Uterus (tissue), 4 donors: Measurements from ENCODE around the gene PCDHGA10. TPM values are rescaled to one million over a fixed set of nuclear protein-coding genes. Genes with fewer than 3 reads are reported as not detected.

Experiments
- DNase-seq, 2 donors: peaks; one replicate each; pipeline ENCODE4 v3.0.0-alpha.2; 2019 to 2020
- H3K27ac ChIP-seq, 2 donors: fragments of 200-600 bp; sonication (generic); 1 replicate in 1 of 2; 2 replicates in 1 of 2; pipeline ENCODE4 v1.5.1; 2016 to 2018
- H3K27me3 ChIP-seq, 2 donors: fragments of 200-600 bp; sonication (generic); one replicate each; pipeline ENCODE4 v1.5.1; 2018 to 2019; ENCODE audit warnings: control low read depth in 1 of 2
- H3K36me3 ChIP-seq, 2 donors: fragments of 200-600 bp; sonication (generic); one replicate each; pipeline ENCODE4 v1.5.1; 2019; ENCODE audit warnings: control low read depth in 1 of 2
- H3K4me1 ChIP-seq, 2 donors: fragments of 200-600 bp; sonication (generic); one replicate each; pipeline ENCODE4 v1.5.1; 2018 to 2019; ENCODE audit warnings: control low read depth in 1 of 2
- H3K4me3 ChIP-seq, 2 donors: fragments of 200-600 bp; sonication (generic); 1 replicate in 1 of 2; 2 replicates in 1 of 2; pipeline ENCODE4 v1.5.1; 2018 to 2019; ENCODE audit warnings: mild to moderate bottlenecking in 1 of 2
- H3K9me3 ChIP-seq, 2 donors: fragments of 200-600 bp; sonication (generic); one replicate each; pipeline ENCODE4 v1.5.1; 2019; ENCODE audit warnings: control low read depth in 1 of 2
- POLR2A ChIP-seq, 2 donors: fragments of 450-650 bp; IDR thresholded peaks; one replicate each; pipeline ENCODE4 v1.6.1; 2016; ENCODE audit warnings: antibody characterized with exemption in 2 of 2, mild to moderate bottlenecking in 1 of 2, moderate library complexity in 1 of 2
- intact Hi-C: fragments of 100-400 bp; cut with DNase I; formaldehyde crosslinking; loops from one replicate; pipeline ENCODE4 v1.15.1; 2023; ENCODE audit warnings: low total_unique reads
- total RNA-seq, 4 donors: library from RNA; depleted of rRNA in 3 of 4; stranded (reverse); fragments of >200 nt in 3 of 4; gene quantifications; one replicate each; pipeline versions ENCODE4 v1.1.0 to v1.2.4, GENCODE V29; 2014 to 2023
- TF ChIP-seq, protein P1 (sequence below), 4 experiments: fragments of 200-600 bp in 2 of 4; fragments of 450-650 bp in 2 of 4; sonication (generic) in 2 of 4; IDR thresholded peaks; one replicate each; pipeline ENCODE4 v1.5.1; 2016 to 2019; ENCODE audit warnings: antibody characterized with exemption in 4 of 4, mild to moderate bottlenecking in 2 of 4, moderate library complexity in 1 of 4
- donor health status: DM: yes; HTN: yes; CAD: no.

The PCDHGA10 gene
- total RNA-seq, 4 donors from 2014 or later, result 2.4 to 11.2 (median 6.6) TPM

- no peak for DNase-seq
- TF ChIP-seq, protein P1, sequence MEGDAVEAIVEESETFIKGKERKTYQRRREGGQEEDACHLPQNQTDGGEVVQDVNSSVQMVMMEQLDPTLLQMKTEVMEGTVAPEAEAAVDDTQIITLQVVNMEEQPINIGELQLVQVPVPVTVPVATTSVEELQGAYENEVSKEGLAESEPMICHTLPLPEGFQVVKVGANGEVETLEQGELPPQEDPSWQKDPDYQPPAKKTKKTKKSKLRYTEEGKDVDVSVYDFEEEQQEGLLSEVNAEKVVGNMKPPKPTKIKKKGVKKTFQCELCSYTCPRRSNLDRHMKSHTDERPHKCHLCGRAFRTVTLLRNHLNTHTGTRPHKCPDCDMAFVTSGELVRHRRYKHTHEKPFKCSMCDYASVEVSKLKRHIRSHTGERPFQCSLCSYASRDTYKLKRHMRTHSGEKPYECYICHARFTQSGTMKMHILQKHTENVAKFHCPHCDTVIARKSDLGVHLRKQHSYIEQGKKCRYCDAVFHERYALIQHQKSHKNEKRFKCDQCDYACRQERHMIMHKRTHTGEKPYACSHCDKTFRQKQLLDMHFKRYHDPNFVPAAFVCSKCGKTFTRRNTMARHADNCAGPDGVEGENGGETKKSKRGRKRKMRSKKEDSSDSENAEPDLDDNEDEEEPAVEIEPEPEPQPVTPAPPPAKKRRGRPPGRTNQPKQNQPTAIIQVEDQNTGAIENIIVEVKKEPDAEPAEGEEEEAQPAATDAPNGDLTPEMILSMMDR (IDR thresholded peaks at IDR 0.05), result no peak
- TF ChIP-seq POLR2A (IDR thresholded peaks at IDR 0.05), result no peak
- peaks cover 0 to 6% of the 10 kb centered on the region in 2 donors for H3K9me3 ChIP-seq
- H3K4me3 ChIP-seq, result no peak overlapping the region
- H3K36me3 ChIP-seq, result no peaks in the 10 kb centered on the region
- no peaks in the 10 kb centered on the region for H3K4me1 ChIP-seq
- H3K27me3 ChIP-seq, result no peaks in the 10 kb centered on the region
- H3K27ac ChIP-seq, result no peak overlapping the region
- intact Hi-C loops, result no loop called here
Measured at GRCh38 chr5:141465351-141465750, 52.6 kb downstream of the PCDHGA10 start.

Other genes starting within 250 kb of the PCDHGA10 start
- gene PCDHB7, start 240.3 kb upstream of the PCDHGA10 start, total RNA-seq, result 1 to 10 TPM in 3 of 4 donors, under 1 TPM in 1; 0.51 to 8.0 (median 5.7) TPM
- gene PCDHB8, start 235.2 kb upstream of the PCDHGA10 start, total RNA-seq, result 1 to 10 TPM in 2 of 4 donors, under 1 TPM in 2; under 0.01 to 5.4 (median 2.1) TPM
- 10 to 100 TPM in 1 of 4 donors, 1 to 10 TPM in 3; 3.8 to 10.2 (median 5.0) TPM for gene PCDHB16, start 230.6 kb upstream of the PCDHGA10 start, total RNA-seq
- gene PCDHB9, start 225.8 kb upstream of the PCDHGA10 start, total RNA-seq, result 1 to 10 TPM; 1.8 to 5.5 (median 4.8) TPM
- 1 to 10 TPM; 2.6 to 8.3 (median 4.7) TPM for gene PCDHB10, start 220.6 kb upstream of the PCDHGA10 start, total RNA-seq
- gene PCDHB11, start 213.4 kb upstream of the PCDHGA10 start, total RNA-seq, result 1 to 10 TPM; 2.4 to 9.8 (median 6.9) TPM
- 10 to 100 TPM in 1 of 4 donors, 1 to 10 TPM in 2, under 1 TPM in 1; 0.88 to 20.5 (median 9.1) TPM for gene PCDHB12, start 204.3 kb upstream of the PCDHGA10 start, total RNA-seq
- 10 to 100 TPM in 1 of 4 donors, 1 to 10 TPM in 3; 6.2 to 26.1 (median 8.5) TPM for gene PCDHB13, start 199.1 kb upstream of the PCDHGA10 start, total RNA-seq
- 10 to 100 TPM in 2 of 4 donors, 1 to 10 TPM in 2; 3.6 to 14.7 (median 9.3) TPM for gene PCDHB14, start 189.6 kb upstream of the PCDHGA10 start, total RNA-seq
- 10 to 100 TPM in 3 of 4 donors, 1 to 10 TPM in 1; 5.0 to 17.8 (median 12.1) TPM for gene PCDHB15, start 167.6 kb upstream of the PCDHGA10 start, total RNA-seq
- 1 to 10 TPM in 2 of 4 donors, under 1 TPM in 1, not detected in 1; 0.28 to 2.4 (median 2.3) TPM for gene SLC25A2, start 108.9 kb upstream of the PCDHGA10 start, total RNA-seq
- 100 to 1,000 TPM in 2 of 4 donors, 10 to 100 TPM in 2; 76.1 to 121 (median 98.0) TPM for gene TAF7, start 92.2 kb upstream of the PCDHGA10 start, total RNA-seq
- gene PCDHGA1, start 82.5 kb upstream of the PCDHGA10 start, total RNA-seq, result 1 to 10 TPM in 2 of 4 donors, under 1 TPM in 2; under 0.01 to 3.3 (median 1.5) TPM
- 10 to 100 TPM in 2 of 4 donors, 1 to 10 TPM in 2; 3.2 to 11.6 (median 9.3) TPM for gene PCDHGA2, start 74.2 kb upstream of the PCDHGA10 start, total RNA-seq
- 1 to 10 TPM in 3 of 4 donors, under 1 TPM in 1; 0.51 to 8.2 (median 5.6) TPM for gene PCDHGA3, start 69.2 kb upstream of the PCDHGA10 start, total RNA-seq
- gene PCDHGB1, start 62.9 kb upstream of the PCDHGA10 start, total RNA-seq, result 1 to 10 TPM in 3 of 4 donors, not detected in 1; 4.4 to 7.4 (median 6.9) TPM
- 10 to 100 TPM in 1 of 4 donors, 1 to 10 TPM in 2, under 1 TPM in 1; 0.59 to 16.1 (median 8.7) TPM for gene PCDHGA4, start 58.0 kb upstream of the PCDHGA10 start, total RNA-seq
- gene PCDHGB2, start 53.0 kb upstream of the PCDHGA10 start, total RNA-seq, result 10 to 100 TPM in 2 of 4 donors, 1 to 10 TPM in 1, under 1 TPM in 1; 0.59 to 17.9 (median 8.7) TPM
- gene PCDHGA5, start 48.8 kb upstream of the PCDHGA10 start, total RNA-seq, result 10 to 100 TPM in 3 of 4 donors, 1 to 10 TPM in 1; 1.8 to 11.5 (median 11.2) TPM
- gene PCDHGB3, start 42.7 kb upstream of the PCDHGA10 start, total RNA-seq, result 10 to 100 TPM in 2 of 4 donors, 1 to 10 TPM in 1, under 1 TPM in 1; 0.59 to 14.1 (median 8.1) TPM
- 10 to 100 TPM in 3 of 4 donors, 1 to 10 TPM in 1; 4.4 to 16.6 (median 14.3) TPM for gene PCDHGA6, start 39.1 kb upstream of the PCDHGA10 start, total RNA-seq
- 10 to 100 TPM in 3 of 4 donors, 1 to 10 TPM in 1; 10.0 to 14.1 (median 11.8) TPM for gene PCDHGA7, start 30.2 kb upstream of the PCDHGA10 start, total RNA-seq
- gene PCDHGB4, start 25.3 kb upstream of the PCDHGA10 start, total RNA-seq, result 10 to 100 TPM in 3 of 4 donors, 1 to 10 TPM in 1; 8.2 to 17.1 (median 14.9) TPM
- 1 to 10 TPM in 3 of 4 donors, under 1 TPM in 1; 0.59 to 9.0 (median 5.1) TPM for gene PCDHGA8, start 20.4 kb upstream of the PCDHGA10 start, total RNA-seq
- 10 to 100 TPM in 3 of 4 donors, 1 to 10 TPM in 1; 10.0 to 33.6 (median 20.6) TPM for gene PCDHGB5, start 15.0 kb upstream of the PCDHGA10 start, total RNA-seq
- 10 to 100 TPM; 11.8 to 18.7 (median 16.7) TPM for gene PCDHGA9, start 10.2 kb upstream of the PCDHGA10 start, total RNA-seq
- gene PCDHGB6, start 5.0 kb upstream of the PCDHGA10 start, total RNA-seq, result 10 to 100 TPM in 2 of 4 donors, 1 to 10 TPM in 2; 3.1 to 21.1 (median 11.5) TPM
- 10 to 100 TPM in 3 of 4 donors, 1 to 10 TPM in 1; 7.1 to 27.6 (median 18.1) TPM for gene PCDHGB7, start 4.7 kb downstream of the PCDHGA10 start, total RNA-seq
- 10 to 100 TPM in 3 of 4 donors, 1 to 10 TPM in 1; 9.4 to 13.2 (median 12.0) TPM for gene PCDHGA11, start 8.1 kb downstream of the PCDHGA10 start, total RNA-seq
- gene PCDHGA12, start 17.5 kb downstream of the PCDHGA10 start, total RNA-seq, result 10 to 100 TPM in 3 of 4 donors, 1 to 10 TPM in 1; 2.9 to 22.0 (median 14.5) TPM
- gene PCDHGC3, start 63.0 kb downstream of the PCDHGA10 start, total RNA-seq, result 100 to 1,000 TPM in 3 of 4 donors, 10 to 100 TPM in 1; 25.9 to 146 (median 123) TPM
- gene PCDHGC4, start 72.0 kb downstream of the PCDHGA10 start, total RNA-seq, result 1 to 10 TPM; 2.9 to 8.0 (median 6.7) TPM
- gene PCDHGC5, start 76.1 kb downstream of the PCDHGA10 start, total RNA-seq, result 1 to 10 TPM in 3 of 4 donors, under 1 TPM in 1; under 0.01 to 7.5 (median 3.4) TPM
- gene DIAPH1, start 206.0 kb downstream of the PCDHGA10 start, total RNA-seq, result 10 to 100 TPM; 27.7 to 69.4 (median 30.2) TPM
- gene HDAC3, start 223.9 kb downstream of the PCDHGA10 start, total RNA-seq, result 10 to 100 TPM; 24.8 to 68.0 (median 46.0) TPM
- gene RELL2, start 224.0 kb downstream of the PCDHGA10 start, total RNA-seq, result 1 to 10 TPM in 1 of 4 donors, under 1 TPM in 1, not detected in 2; 0.35 to 1.7 TPM
- 10 to 100 TPM in 2 of 4 donors, 1 to 10 TPM in 2; 2.4 to 27.2 (median 11.3) TPM for gene FCHSD1, start 238.4 kb downstream of the PCDHGA10 start, total RNA-seq